Measurements from ENCODE around the gene SLC12A7. TPM values are rescaled to one million over a fixed set of nuclear protein-coding genes. Genes with fewer than 3 reads are reported as not detected.
"Not testable (repeated sequence)": the region's sequence is repeated elsewhere in the genome, so short reads cannot be mapped to it uniquely, and the experiment has no call there.

The SLC12A7 gene
- total RNA-seq, 4 donors from 2014 or later, result 10.6 to 32.2 (median 18.1) TPM

DNA sequence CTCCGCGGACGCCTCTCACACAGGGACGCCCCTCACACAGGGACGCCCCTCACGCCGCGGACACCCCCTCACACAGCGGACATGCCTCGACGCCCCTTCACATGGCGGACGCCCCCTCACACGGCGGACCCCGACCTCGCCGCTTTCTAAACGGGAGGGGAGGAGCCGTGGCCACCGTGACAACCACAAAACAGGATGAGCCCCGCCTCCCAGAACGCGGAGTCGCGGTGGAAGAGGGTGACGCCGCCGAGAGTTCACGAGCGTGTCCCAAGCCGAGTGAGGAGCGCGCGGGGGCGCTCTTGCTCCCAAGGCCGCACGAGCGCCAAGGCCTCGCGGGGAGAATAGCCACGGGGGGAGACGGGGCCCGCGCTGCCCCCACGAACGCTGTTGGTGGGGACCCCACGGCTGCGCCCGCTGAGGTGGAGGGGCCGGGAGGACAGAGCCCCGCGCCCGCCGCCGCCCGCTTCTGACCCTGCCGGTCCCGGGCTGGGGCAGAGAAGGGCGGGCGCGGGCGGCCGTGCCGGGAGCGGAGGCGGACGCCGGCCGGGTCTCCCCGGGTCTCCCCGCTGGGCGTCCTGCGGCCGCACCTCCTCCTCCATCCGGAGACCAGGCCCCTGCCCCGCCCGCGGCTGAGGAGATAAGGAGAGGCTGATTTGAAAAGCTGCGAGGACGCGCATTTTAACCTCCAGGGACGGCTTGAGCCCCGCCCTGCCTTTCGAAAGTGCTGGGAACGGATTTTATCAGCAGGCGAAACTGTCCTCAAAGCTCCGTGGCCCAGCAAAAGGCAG is 107.2 kb downstream of the SLC12A7 start:
- intact Hi-C loops (cut with DNase I; ENCODE audit: low total_unique reads), result no loop called here
- peak in 1 of 2 donors; percentile 95 for DNase-seq (ENCODE audit: low spot score in 2 of 2)
- H3K4me3 ChIP-seq (ENCODE audit: low read depth, poor library complexity, severe bottlenecking), result peak overlapping the region; percentile 14
- TF ChIP-seq, protein P1, sequence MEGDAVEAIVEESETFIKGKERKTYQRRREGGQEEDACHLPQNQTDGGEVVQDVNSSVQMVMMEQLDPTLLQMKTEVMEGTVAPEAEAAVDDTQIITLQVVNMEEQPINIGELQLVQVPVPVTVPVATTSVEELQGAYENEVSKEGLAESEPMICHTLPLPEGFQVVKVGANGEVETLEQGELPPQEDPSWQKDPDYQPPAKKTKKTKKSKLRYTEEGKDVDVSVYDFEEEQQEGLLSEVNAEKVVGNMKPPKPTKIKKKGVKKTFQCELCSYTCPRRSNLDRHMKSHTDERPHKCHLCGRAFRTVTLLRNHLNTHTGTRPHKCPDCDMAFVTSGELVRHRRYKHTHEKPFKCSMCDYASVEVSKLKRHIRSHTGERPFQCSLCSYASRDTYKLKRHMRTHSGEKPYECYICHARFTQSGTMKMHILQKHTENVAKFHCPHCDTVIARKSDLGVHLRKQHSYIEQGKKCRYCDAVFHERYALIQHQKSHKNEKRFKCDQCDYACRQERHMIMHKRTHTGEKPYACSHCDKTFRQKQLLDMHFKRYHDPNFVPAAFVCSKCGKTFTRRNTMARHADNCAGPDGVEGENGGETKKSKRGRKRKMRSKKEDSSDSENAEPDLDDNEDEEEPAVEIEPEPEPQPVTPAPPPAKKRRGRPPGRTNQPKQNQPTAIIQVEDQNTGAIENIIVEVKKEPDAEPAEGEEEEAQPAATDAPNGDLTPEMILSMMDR (IDR thresholded peaks at IDR 0.05), result no peak
- TF ChIP-seq POLR2A (IDR thresholded peaks at IDR 0.05), result no peak
- 0 to 3% methylated on average over 13 to 55 of the region's 88 CpGs for WGBS, 2 donors

DNA sequence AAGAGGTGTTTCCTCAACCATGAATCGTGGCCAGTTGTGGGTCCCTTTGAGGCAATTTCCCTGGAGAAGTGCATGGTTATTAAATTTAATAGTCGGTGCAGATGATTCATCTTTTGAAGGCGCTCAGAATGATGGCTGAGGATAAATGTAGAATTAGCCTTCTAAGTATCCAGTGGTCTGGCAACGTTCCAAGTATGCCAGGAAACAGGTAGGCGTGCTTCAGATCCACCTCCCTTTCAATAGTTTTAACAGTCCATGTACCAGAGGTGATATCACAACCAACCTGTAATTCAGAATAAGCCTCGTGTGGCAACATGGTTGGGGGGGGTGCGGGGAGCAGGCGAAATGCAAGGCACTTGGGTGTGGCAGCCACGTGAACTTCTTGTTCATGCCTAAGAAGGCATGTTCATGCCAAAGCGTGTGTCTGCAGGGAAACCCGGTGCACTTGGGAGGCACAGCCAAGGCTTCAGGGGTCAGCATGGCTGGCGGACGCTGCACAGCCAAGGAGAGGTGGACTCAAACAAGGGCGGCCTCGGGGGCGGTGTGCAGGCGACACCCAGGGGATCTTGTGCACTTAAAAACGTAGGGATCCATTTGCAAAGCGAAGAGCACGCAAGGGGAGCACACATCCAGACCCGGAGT is 108.4 kb downstream of the SLC12A7 start:
- intact Hi-C loops (cut with DNase I; ENCODE audit: low total_unique reads), result no loop called here
- TF ChIP-seq, protein P1 (IDR thresholded peaks at IDR 0.05), result no peak
- no peak for TF ChIP-seq POLR2A (IDR thresholded peaks at IDR 0.05)
- no peak overlapping the region for H3K4me3 ChIP-seq (ENCODE audit: low read depth, poor library complexity, severe bottlenecking)
- 28 to 29% methylated on average over 21 of the region's 21 CpGs for WGBS, 2 donors
- peak; percentile 68 to 89 for DNase-seq (ENCODE audit: low spot score in 2 of 2)

DNA sequence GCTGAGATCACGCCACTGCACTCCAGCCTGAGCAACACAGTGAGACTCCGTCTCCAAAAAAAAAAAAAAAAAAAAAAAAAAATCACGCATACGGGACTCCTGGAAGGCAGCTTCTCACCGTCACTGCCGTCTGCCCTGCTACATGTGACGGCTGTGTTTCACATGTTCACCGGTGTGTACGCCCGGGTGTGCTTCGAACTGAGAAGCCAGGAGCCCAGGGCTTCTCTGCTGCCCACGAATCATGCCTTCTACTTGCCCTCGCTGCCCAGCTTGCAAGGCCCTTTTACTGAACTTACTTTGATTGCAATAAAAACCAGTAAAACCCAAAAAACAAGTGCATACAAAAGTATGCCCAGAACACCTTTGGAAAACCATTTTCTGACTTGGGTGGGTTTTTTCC is 109.0 kb downstream of the SLC12A7 start:
- intact Hi-C loops (cut with DNase I; ENCODE audit: low total_unique reads), result no loop called here
- H3K4me3 ChIP-seq (ENCODE audit: low read depth, poor library complexity, severe bottlenecking), result no peak overlapping the region
- DNase-seq (ENCODE audit: low spot score in 2 of 2), result peak in 1 of 2 donors; percentile 71
- TF ChIP-seq, protein P1 (IDR thresholded peaks at IDR 0.05), result no peak
- TF ChIP-seq POLR2A (IDR thresholded peaks at IDR 0.05), result no peak
- 62 to 67% methylated on average over 13 of the region's 13 CpGs for WGBS, 2 donors

DNA sequence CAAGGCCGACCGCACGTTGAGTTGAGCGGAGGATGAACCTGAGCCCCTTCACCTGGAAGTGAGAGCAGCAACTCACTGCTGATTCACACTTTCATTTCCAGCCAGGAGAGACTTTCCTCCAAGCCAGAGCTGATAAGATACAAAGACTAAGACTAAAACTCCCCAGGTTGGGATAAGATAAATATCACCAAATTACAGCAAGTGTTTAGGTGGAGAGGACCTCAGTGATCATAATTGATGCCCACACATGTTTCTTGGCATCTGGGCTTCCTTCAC is 109.7 kb downstream of the SLC12A7 start:
- intact Hi-C loops (cut with DNase I; ENCODE audit: low total_unique reads), result no loop called here
- no peak overlapping the region for H3K4me3 ChIP-seq (ENCODE audit: low read depth, poor library complexity, severe bottlenecking)
- no peak for DNase-seq (ENCODE audit: low spot score in 2 of 2)
- TF ChIP-seq, protein P1 (IDR thresholded peaks at IDR 0.05), result no peak
- TF ChIP-seq POLR2A (IDR thresholded peaks at IDR 0.05), result no peak
- WGBS, 2 donors, result 66 to 85% methylated on average over 4 of the region's 4 CpGs

DNA sequence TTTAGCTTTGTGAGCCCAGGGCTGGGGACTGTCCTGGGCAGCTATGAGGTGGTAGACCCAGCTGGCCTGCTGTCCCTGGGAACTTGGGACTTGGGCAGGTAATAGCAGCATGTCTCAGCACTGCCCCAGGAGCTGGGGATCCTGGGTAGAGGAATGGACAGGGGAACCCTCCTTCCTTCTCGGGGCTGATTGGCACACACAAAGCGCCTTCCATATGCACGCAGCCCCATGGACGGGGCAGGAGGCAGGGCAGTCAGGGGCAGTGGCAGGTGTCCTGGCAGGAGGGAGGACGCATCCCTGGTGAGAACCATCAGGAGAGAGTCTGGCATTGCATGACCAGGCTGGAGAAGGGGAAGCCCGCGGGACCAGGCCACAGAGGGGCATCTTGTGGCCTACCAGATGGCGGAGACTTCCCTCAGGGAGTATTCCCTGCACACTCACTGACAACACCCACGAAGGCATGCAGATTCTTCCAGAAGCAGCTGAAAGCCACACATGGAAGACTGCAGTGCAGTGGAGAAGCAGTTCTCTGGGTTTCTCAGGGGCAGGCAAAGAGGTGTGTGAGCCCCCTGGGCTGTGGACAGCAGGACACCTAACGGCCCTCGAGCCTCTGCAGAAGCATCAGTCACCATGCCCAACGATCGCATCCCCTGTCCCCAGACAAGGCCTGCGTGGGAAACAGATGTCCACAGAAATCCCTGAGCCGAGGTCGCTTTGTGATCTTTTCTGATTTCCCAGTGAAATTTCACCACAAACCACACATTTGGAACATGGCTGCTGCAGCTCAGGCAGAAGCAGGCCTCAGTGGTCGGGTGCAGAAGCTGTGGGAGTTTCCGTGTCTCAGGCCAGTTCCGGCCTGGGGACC is 110.2 kb downstream of the SLC12A7 start:
- WGBS, 2 donors, result 79 to 84% methylated on average over 18 to 19 of the region's 19 CpGs
- DNase-seq (ENCODE audit: low spot score in 2 of 2), result peak in 1 of 2 donors; percentile 79
- no peak overlapping the region for H3K4me3 ChIP-seq (ENCODE audit: low read depth, poor library complexity, severe bottlenecking)
- TF ChIP-seq POLR2A (IDR thresholded peaks at IDR 0.05), result no peak
- TF ChIP-seq, protein P1 (IDR thresholded peaks at IDR 0.05), result no peak
- intact Hi-C loops (cut with DNase I; ENCODE audit: low total_unique reads), result no loop called here

DNA sequence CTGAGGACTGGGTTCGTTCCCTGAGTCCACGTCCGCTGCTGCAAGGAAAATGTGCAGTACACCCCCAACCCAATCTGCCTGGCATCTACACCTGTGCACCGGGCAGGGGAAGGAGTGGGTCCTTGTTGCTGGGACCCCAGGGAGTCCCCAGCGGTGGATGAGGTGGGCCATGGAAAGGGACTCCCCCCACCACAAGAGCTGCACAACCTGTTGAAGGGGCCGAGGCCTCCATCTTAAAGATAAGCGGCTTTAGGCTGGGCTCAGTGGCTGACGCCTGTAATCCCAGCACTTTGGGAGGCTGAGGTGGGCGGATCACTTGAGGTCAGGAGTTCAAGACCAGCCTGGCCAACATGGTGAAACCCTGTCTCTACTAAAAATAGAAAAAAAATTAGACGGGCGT is 111.0 kb downstream of the SLC12A7 start:
- DNase-seq (ENCODE audit: low spot score in 2 of 2), result peak in 1 of 2 donors; percentile 78
- 94% methylated on average over 8 to 11 of the region's 11 CpGs for WGBS, 2 donors
- H3K4me3 ChIP-seq (ENCODE audit: low read depth, poor library complexity, severe bottlenecking); intact Hi-C loops (cut with DNase I; ENCODE audit: low total_unique reads): not testable (repeated sequence)
